ENCODE data around the gene UBE2O. TPM values are rescaled to one million over a fixed set of nuclear protein-coding genes. Genes with fewer than 3 reads are reported as not detected.
A peak's percentile ranks its signal among the peaks of the same experiment; 100 is the strongest.

Gene UBE2O
- total RNA-seq, 2 donors from 2014 or later, result 46.7 to 66.9 TPM

GRCh38 chr17:76445697-76446448 lies 7.1 kb downstream of the UBE2O start:
- DNase-seq (ENCODE audit: low spot score), result no peak
- peak overlapping the region in 1 of 2 donors; percentile 55 for H3K27ac Mint-ChIP-seq

DNA sequence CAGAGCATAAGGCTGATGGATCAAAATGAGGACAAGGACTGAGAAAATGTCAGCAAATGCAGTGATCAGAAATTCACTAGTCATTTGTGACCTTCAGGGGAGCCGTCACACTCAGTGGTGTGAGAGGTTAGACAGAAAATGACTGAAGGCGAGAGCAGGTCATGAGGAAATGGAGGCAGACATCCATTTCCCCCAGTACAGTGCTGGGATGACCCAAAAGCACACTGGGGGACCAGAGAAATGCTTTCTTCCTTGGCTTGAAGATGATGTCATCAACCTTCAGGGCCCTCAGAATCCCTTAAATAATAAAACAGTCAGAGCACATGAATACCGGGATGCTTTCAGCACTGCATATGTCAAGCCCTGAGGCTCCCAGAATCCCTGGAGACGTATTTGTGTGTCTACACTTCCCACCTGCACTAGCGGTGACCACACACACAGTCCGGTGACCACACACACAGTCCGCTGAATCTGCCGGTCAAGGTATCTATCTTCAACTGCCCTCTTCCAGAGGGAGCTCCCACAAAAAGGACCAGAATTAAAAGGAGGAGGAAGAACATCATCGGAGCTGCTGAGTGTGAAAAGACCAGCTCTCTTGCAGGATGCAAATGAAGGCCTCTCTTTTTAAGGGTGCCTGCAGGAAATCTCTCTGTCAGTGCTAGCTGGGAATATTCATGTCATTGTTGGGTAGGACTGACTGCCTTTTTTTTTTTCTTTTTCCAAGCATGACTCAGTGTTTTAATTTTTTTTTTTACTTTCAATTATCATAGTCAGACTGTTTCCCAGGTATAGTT lies 8.2 kb downstream of the UBE2O start:
- H3K36me3 Mint-ChIP-seq, result no peaks in the 10 kb centered on the region
- peak overlapping the region; percentile 74 to 83 for H3K27ac Mint-ChIP-seq
- H3K4me1 Mint-ChIP-seq (ENCODE audit: low read depth in 2 of 2), result peaks cover 72 to 89% of the 10 kb centered on the region in 2 donors
- peak overlapping the region; percentile 11 for H3K4me3 Mint-ChIP-seq
- peak; percentile 66 to 76 for ATAC-seq
- no peaks in the 10 kb centered on the region for H3K9me3 Mint-ChIP-seq
- no peak for DNase-seq (ENCODE audit: low spot score)
- H3K27me3 Mint-ChIP-seq, result no peaks in the 10 kb centered on the region

More at GRCh38 chr17:76445697-76446448, 7.1 kb downstream of the UBE2O start:
- Mint-ChIP-seq H3K4me3 (peak overlapping the region; percentile 41), H3K36me3 (no peaks in the 10 kb centered on the region), H3K9me3 (no peaks in the 10 kb centered on the region), H3K4me1 (ENCODE audit: low read depth in 2 of 2) (peaks cover 75 to 87% of the 10 kb centered on the region in 2 donors), H3K27me3 (no peaks in the 10 kb centered on the region)
- no peak for ATAC-seq

- DNase-seq (ENCODE audit: low spot score), result no peak
- peak; percentile 63 to 77 for ATAC-seq
- no peaks in the 10 kb centered on the region for H3K36me3 Mint-ChIP-seq
- H3K4me3 Mint-ChIP-seq, result peak overlapping the region; percentile 49
- no peaks in the 10 kb centered on the region for H3K27me3 Mint-ChIP-seq
- peaks cover 64 to 89% of the 10 kb centered on the region in 2 donors for H3K4me1 Mint-ChIP-seq (ENCODE audit: low read depth in 2 of 2)
- peak overlapping the region; percentile 74 to 83 for H3K27ac Mint-ChIP-seq
- H3K9me3 Mint-ChIP-seq, result no peaks in the 10 kb centered on the region
Measured at GRCh38 chr17:76442341-76443338, 10.3 kb downstream of the UBE2O start.

DNA sequence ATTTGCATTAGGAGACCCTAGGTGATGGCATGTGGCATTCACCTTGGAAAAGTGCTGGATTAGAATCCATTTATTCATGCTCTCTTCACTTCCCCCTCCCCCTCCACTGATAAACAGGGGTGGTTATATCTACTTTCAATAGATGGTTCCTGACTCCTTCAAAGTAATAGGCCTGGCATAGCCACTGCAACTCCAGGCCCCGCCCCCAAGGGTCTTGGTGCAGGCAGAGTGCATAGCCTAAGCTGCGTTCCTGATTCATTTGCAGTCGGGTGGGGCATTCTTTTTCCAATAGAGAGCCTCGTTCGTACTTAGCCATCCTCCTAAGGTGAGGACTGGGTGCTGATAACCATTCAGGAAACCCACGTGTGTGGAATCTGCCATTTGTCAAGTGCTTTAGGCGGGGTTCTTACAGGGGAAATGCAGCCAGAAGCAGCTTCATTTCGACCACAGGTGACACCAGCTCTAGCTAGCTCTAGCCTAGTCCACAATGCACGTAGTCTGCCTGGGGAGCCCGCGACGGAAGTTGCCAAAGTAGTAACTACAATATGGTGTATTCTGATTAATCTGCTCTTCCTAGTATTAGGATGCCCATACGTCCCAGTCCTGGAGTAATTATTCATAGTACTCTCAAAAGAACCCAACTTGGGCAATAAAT lies 11.1 kb downstream of the UBE2O start:
- Mint-ChIP-seq H3K27me3 (no peaks in the 10 kb centered on the region), H3K4me3 (peak overlapping the region; percentile 49), H3K27ac (peak overlapping the region; percentile 74 to 83), H3K4me1 (ENCODE audit: low read depth in 2 of 2) (peaks cover 57 to 80% of the 10 kb centered on the region in 2 donors), H3K9me3 (no peaks in the 10 kb centered on the region), H3K36me3 (no peaks in the 10 kb centered on the region)
- no peak for DNase-seq (ENCODE audit: low spot score)
- ATAC-seq, result peak; percentile 45 to 58

DNA sequence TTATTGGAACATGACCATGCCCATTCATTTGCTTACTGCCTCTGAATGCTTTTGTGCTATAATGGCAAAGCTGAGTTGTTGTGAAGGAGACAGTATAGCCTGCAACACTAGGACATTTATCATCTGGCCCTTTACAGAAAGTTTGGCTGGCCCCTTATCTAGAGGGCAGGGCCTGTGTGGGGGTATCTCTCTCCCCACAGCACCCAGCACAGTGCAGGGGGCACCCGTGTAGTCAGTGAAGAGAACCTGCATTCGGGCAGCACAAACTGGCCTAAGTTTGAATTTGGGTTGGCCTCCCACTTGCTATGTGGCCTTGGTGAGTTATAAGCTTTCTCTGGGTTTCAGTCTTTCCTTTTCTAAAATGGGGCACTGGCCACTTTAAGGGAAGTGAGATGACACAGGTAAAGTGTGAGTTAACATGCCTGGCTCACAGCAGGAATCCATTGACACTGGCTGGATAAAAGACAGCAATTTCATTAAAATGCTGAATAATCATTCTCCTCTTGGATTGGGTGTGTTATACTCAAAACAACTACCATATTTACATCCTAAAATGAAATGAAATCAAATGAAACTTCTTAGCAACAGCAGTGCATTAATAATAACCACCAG lies 12.1 kb downstream of the UBE2O start:
- no peaks in the 10 kb centered on the region for H3K27me3 Mint-ChIP-seq
- H3K27ac Mint-ChIP-seq, result no peak overlapping the region
- H3K4me1 Mint-ChIP-seq (ENCODE audit: low read depth in 2 of 2), result peaks cover 52 to 71% of the 10 kb centered on the region in 2 donors
- H3K36me3 Mint-ChIP-seq, result no peaks in the 10 kb centered on the region
- ATAC-seq, result no peak
- no peak overlapping the region for H3K4me3 Mint-ChIP-seq
- no peak for DNase-seq (ENCODE audit: low spot score)
- no peaks in the 10 kb centered on the region for H3K9me3 Mint-ChIP-seq

GRCh38 chr17:76439314-76439928 lies 13.5 kb downstream of the UBE2O start:
- Mint-ChIP-seq H3K27ac (peak overlapping the region in 1 of 2 donors; percentile 1), H3K36me3 (no peaks in the 10 kb centered on the region), H3K4me1 (ENCODE audit: low read depth in 2 of 2) (peaks cover 46 to 57% of the 10 kb centered on the region in 2 donors), H3K27me3 (no peaks in the 10 kb centered on the region), H3K4me3 (no peak overlapping the region), H3K9me3 (no peaks in the 10 kb centered on the region)
- DNase-seq (ENCODE audit: low spot score) (no peak), ATAC-seq (no peak)

DNA sequence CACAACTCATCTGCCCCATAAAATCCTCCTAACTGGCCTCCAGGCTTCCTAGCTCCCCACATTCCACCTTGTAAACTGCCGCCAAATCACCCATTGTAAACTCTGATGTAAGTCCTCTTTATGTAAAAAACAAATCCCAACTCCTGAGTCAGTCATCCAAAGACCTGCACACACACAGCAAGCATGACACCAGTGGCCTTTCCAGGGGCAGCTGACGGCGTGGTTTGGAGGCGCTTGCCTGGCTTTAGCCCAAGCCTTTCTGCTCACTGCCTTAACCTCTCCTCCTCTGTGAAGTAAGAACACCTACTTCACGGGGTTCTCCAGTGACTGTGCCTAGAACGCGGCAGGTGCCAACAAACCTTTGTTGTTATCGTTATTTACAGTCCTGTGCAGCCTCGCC lies 14.0 kb downstream of the UBE2O start:
- DNase-seq (ENCODE audit: low spot score) (no peak), ATAC-seq (no peak)
- no peaks in the 10 kb centered on the region for H3K9me3 Mint-ChIP-seq
- peak overlapping the region in 1 of 2 donors; percentile 1 for H3K27ac Mint-ChIP-seq
- H3K27me3 Mint-ChIP-seq, result no peaks in the 10 kb centered on the region
- H3K36me3 Mint-ChIP-seq, result no peaks in the 10 kb centered on the region
- peaks cover 44 to 51% of the 10 kb centered on the region in 2 donors for H3K4me1 Mint-ChIP-seq (ENCODE audit: low read depth in 2 of 2)
- H3K4me3 Mint-ChIP-seq, result no peak overlapping the region

- Mint-ChIP-seq H3K27me3 (no peaks in the 10 kb centered on the region), H3K27ac (no peak overlapping the region), H3K9me3 (no peaks in the 10 kb centered on the region), H3K4me3 (no peak overlapping the region), H3K4me1 (ENCODE audit: low read depth in 2 of 2) (peaks cover 37 to 42% of the 10 kb centered on the region in 2 donors), H3K36me3 (no peaks in the 10 kb centered on the region)
- ATAC-seq (no peak), DNase-seq (ENCODE audit: low spot score) (no peak)
Measured at GRCh38 chr17:76437467-76438402, 15.2 kb downstream of the UBE2O start.

- no peak overlapping the region for H3K27ac Mint-ChIP-seq
- no peaks in the 10 kb centered on the region for H3K27me3 Mint-ChIP-seq
- H3K36me3 Mint-ChIP-seq, result no peaks in the 10 kb centered on the region
Measured at GRCh38 chr17:76435751-76436150, 17.2 kb downstream of the UBE2O start.

DNA sequence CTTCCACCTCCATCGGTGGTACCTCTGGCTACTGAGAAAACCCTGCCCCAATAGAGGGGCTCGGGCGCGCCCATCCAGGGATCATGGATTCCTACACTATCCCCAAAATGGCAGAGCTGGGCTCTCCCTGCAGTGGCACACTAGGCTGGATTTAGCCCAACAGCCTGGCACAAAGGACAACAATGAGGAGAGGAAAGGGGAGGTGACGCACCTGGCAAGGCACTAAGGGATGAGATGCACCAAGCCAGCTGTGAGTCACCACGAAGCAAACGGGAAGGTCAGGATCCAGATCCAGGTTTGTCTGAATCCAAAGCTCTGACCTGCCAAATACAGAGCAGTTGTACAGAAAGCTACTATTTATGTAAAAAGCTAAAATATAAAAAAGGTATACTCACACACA lies 18.1 kb downstream of the UBE2O start:
- Mint-ChIP-seq H3K4me3 (no peak overlapping the region), H3K27ac (no peak overlapping the region), H3K36me3 (no peaks in the 10 kb centered on the region), H3K4me1 (ENCODE audit: low read depth in 2 of 2) (peaks cover 21 to 26% of the 10 kb centered on the region in 2 donors), H3K27me3 (no peaks in the 10 kb centered on the region), H3K9me3 (no peaks in the 10 kb centered on the region)
- DNase-seq (ENCODE audit: low spot score), result no peak
- ATAC-seq, result no peak

More at GRCh38 chr17:76435751-76436150, 17.2 kb downstream of the UBE2O start:
- ATAC-seq (no peak), DNase-seq (ENCODE audit: low spot score) (no peak)
- H3K9me3 Mint-ChIP-seq, result no peaks in the 10 kb centered on the region
- no peak overlapping the region for H3K4me3 Mint-ChIP-seq
- peaks cover 22 to 28% of the 10 kb centered on the region in 2 donors for H3K4me1 Mint-ChIP-seq (ENCODE audit: low read depth in 2 of 2)

DNA sequence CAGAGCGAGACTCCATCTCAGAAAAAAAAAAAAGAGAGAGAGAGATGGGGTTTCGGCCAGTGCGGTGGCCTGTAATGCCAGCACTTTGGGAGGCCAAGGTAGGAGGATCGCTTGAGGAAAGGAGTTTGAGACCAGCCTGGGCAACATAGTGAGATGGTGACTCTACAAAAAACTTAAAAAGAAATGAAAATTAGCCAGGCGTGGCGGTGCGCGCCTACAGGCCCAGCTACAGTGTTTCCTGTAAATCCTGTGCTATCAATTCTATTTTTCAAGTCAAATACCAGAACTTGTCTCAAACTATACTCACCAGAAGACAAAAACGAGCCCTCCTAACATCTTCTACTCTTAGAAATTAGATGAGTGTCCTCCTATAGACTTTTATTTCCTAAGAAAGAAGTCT lies 19.3 kb downstream of the UBE2O start:
- no peak overlapping the region for H3K4me3 Mint-ChIP-seq
- ATAC-seq (no peak), DNase-seq (ENCODE audit: low spot score) (no peak)
- no peaks in the 10 kb centered on the region for H3K36me3 Mint-ChIP-seq
- peaks cover 10 to 20% of the 10 kb centered on the region in 2 donors for H3K4me1 Mint-ChIP-seq (ENCODE audit: low read depth in 2 of 2)
- H3K27me3 Mint-ChIP-seq, result no peaks in the 10 kb centered on the region
- H3K27ac Mint-ChIP-seq, result no peak overlapping the region
- H3K9me3 Mint-ChIP-seq, result no peaks in the 10 kb centered on the region
